Activated naive CD8-positive, alpha-beta T cell treated with anti-CD3 and anti-CD28 coated beads, Interleukin-2, amount 10 ng/mL, durations not matched to agents 7 days and 5 days (primary cell): ENCODE results near the gene ZNF616. TPM values are rescaled to one million over a fixed set of nuclear protein-coding genes. Genes with fewer than 3 reads are reported as not detected.
A peak's percentile ranks its signal among the peaks of the same experiment; 100 is the strongest.
"Not testable (repeated sequence)": the region's sequence is repeated elsewhere in the genome, so short reads cannot be mapped to it uniquely, and the experiment has no call there.

Source experiments
- ATAC-seq: fragments of 150-1000 bp; cut with Tn5 transposase; one replicate; pipeline ENCODE4 v1.10.0; 2021; ENCODE audit warnings: low read depth, moderate library complexity
- POLR2A ChIA-PET: fragments of 350-600 bp; sonication (Branson Sonifier 250); formaldehyde crosslinking; loops from one replicate; lab custom pipeline; 2021; ENCODE audit warnings: antibody characterized with exemption; lab: Charles Lee
- DNase-seq: peaks from one replicate; pipeline ENCODE4 v3.0.0; 2021
- H3K27ac Mint-ChIP-seq: one replicate; pipeline ENCODE4 v1.8.0; 2022; ENCODE audit warnings: mild to moderate bottlenecking, mixed read lengths
- H3K27me3 Mint-ChIP-seq: one replicate; pipeline ENCODE4 v1.8.0; 2022; ENCODE audit warnings: mild to moderate bottlenecking, moderate library complexity, mixed read lengths
- H3K36me3 Mint-ChIP-seq: one replicate; pipeline ENCODE4 v1.8.0; 2021; ENCODE audit warnings: mild to moderate bottlenecking, mixed read lengths
- H3K4me1 Mint-ChIP-seq: one replicate; pipeline ENCODE4 v1.8.0; 2021; ENCODE audit warnings: mixed read lengths
- H3K4me3 Mint-ChIP-seq: one replicate; pipeline ENCODE4 v1.8.0; 2022; ENCODE audit warnings: mild to moderate bottlenecking, moderate library complexity, mixed read lengths
- H3K9me3 Mint-ChIP-seq: one replicate; pipeline ENCODE4 v1.8.0; 2021; ENCODE audit warnings: mixed read lengths
- total RNA-seq, 2 experiments: library from RNA; stranded (reverse); gene quantifications; one replicate each; pipeline ENCODE4 v1.2.3, GENCODE V29; 2021

ZNF616 gene
- total RNA-seq, 2 experiments from 2014 or later: 12.1 to 13.3 TPM

DNA sequence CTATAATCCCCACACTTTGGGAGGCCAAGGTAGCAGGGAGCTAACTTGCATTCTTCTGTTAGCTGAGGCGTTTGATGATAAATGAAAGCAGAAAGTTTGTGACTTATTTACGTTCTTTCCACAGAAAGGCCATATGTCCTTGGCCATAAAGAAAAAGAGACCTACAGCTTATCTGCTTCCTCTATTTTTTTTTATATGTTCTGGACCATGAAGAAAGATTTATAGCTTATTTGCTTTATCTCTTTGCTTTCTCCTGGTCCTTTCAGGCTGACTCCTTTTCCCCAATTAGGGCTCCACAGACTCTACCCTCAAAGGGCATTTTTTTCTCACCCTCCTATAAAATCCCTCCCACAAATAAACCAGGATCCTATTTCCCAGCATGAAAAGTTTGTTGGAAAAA lies 1.5 kb upstream of the ZNF616 start:
- H3K9me3 Mint-ChIP-seq: peaks cover 24% of the 10 kb centered on the region
- peaks cover 27% of the 10 kb centered on the region for H3K36me3 Mint-ChIP-seq
- H3K27ac Mint-ChIP-seq: no peak overlapping the region
- POLR2A ChIA-PET: interaction anchor here (1.9 kb wide), 1 partner anchor 29 kb away, joined by 5 read pairs; no protein-coding TSS in a partner anchor
- peaks cover 16% of the 10 kb centered on the region for H3K4me1 Mint-ChIP-seq
- DNase-seq: no peak
- no peak for ATAC-seq
- H3K27me3 Mint-ChIP-seq: no peaks in the 10 kb centered on the region
- no peak overlapping the region for H3K4me3 Mint-ChIP-seq

GRCh38 chr19:52140032-52140710 lies 433 bp upstream of the ZNF616 start:
- H3K36me3 Mint-ChIP-seq: peaks cover 30% of the 10 kb centered on the region
- peak overlapping the region; percentile 38 for H3K27ac Mint-ChIP-seq
- peaks cover 25% of the 10 kb centered on the region for H3K9me3 Mint-ChIP-seq
- no peaks in the 10 kb centered on the region for H3K27me3 Mint-ChIP-seq
- peaks cover 16% of the 10 kb centered on the region for H3K4me1 Mint-ChIP-seq
- ATAC-seq (peak; percentile 91), DNase-seq (no peak)
- peak overlapping the region; percentile 91 for H3K4me3 Mint-ChIP-seq
- POLR2A ChIA-PET: interaction anchor here (1.9 to 2.5 kb wide), 2 partner anchors 30 to 49 kb away, joined by 5 to 20 read pairs; partner anchors contain the start of gene PPP2R1A

DNA sequence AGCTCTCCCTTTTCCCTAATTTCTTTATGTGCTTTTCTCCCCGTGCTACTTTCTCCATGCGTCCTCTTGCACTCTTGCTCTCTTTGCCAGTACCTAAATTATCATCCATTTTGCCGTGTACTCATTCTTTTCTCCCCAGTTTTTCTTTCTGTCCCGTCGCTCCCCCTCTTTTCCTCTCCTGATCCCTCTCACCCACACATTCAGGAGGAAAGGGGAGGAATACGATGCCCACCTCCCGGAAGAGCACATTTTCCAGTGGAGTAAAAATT lies 821 bp downstream of the ZNF616 start:
- no peaks in the 10 kb centered on the region for H3K27me3 Mint-ChIP-seq
- ATAC-seq (no peak), DNase-seq (no peak)
- H3K4me1 Mint-ChIP-seq: peaks cover 16% of the 10 kb centered on the region
- POLR2A ChIA-PET: interaction anchor here (2.5 kb wide), 1 partner anchor 51 kb away, joined by 20 read pairs; the partner anchor contains the start of gene PPP2R1A
- H3K4me3 Mint-ChIP-seq: peak overlapping the region; percentile 91
- peaks cover 39% of the 10 kb centered on the region for H3K36me3 Mint-ChIP-seq
- peak overlapping the region; percentile 88 for H3K27ac Mint-ChIP-seq
- peaks cover 32% of the 10 kb centered on the region for H3K9me3 Mint-ChIP-seq

DNA sequence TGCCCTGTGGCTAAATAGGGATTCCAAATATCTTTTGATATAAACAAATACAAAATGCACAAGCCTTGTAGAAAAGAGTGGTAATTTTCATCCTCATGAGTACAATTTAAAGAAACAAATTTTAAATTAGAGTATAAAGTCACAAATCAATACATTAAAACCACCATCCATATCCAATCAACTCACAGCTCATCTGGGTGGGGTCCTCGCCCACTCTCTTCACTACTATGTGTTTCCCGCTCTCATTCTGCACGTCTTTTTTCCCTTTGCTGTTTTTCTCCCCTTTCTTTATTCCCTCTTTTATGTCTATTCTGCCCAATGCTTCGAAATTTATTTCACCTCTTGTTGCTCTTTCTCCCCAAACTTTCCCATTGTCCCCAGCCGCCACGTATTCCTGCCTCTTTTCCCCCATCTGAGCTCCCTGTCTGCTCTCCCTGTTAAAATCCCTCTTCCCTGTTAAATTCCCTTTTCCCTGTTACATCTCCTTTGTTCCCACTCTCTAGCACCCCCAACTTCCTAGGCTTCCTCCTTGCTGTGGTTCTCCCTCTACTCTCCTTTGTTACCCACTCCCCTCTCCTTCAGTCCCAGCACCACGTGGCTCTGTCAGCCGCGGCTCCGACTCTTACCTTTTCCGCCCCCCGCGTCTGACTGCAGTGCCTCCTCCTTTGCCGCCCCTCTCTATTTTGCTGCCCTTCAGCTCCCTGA lies 1.3 kb downstream of the ZNF616 start:
- Mint-ChIP-seq H3K27me3 (no peaks in the 10 kb centered on the region), H3K4me3 (peak overlapping the region; percentile 91), H3K9me3 (peaks cover 34% of the 10 kb centered on the region), H3K27ac (peak overlapping the region; percentile 88), H3K36me3 (peaks cover 43% of the 10 kb centered on the region), H3K4me1 (peaks cover 16% of the 10 kb centered on the region)
- POLR2A ChIA-PET: interaction anchor here (2.5 kb wide), 1 partner anchor 51 kb away, joined by 20 read pairs; the partner anchor contains the start of gene PPP2R1A
- DNase-seq: no peak
- no peak for ATAC-seq

- DNase-seq (no peak), ATAC-seq (no peak)
- H3K4me3 Mint-ChIP-seq: no peak overlapping the region
- POLR2A ChIA-PET: no interaction called here
- no peaks in the 10 kb centered on the region for H3K4me1 Mint-ChIP-seq
- H3K36me3 Mint-ChIP-seq: peaks cover 90% of the 10 kb centered on the region
- H3K27me3 Mint-ChIP-seq: no peaks in the 10 kb centered on the region
- H3K9me3 Mint-ChIP-seq: peaks cover 50% of the 10 kb centered on the region
- no peak overlapping the region for H3K27ac Mint-ChIP-seq
Observed at GRCh38 chr19:52120286-52120685, 19.5 kb downstream of the ZNF616 start.

- no peak overlapping the region for H3K4me3 Mint-ChIP-seq
- H3K4me1 Mint-ChIP-seq: no peaks in the 10 kb centered on the region
- ATAC-seq (no peak), DNase-seq (no peak)
- POLR2A ChIA-PET: interaction anchor here (0.5 kb wide), 1 partner anchor 618 kb away, joined by 5 read pairs; no protein-coding TSS in a partner anchor
- no peaks in the 10 kb centered on the region for H3K27me3 Mint-ChIP-seq
- H3K36me3 Mint-ChIP-seq: peaks cover 58% of the 10 kb centered on the region
- no peak overlapping the region for H3K27ac Mint-ChIP-seq
- peaks cover 58% of the 10 kb centered on the region for H3K9me3 Mint-ChIP-seq
Observed at GRCh38 chr19:52115526-52116053, 24.1 kb downstream of the ZNF616 start.

DNA sequence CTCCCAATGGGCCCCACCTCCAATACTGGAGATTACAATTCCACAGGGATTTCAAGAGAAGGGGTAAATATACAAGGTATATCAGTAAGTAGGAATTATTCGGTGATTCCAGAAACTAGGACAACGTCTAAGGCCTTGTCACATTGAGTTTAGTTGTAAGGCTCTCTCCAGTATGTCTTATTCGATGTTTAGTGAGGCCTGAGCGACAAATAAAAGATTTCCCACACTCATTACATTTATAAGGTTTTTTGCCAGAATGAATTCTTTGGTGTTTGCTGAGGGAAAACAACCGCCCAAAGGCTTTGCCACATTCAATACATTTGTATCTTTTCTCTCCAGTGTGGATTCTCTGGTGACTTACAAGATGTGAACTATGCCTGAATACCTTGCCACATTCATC lies 25.0 kb downstream of the ZNF616 start:
- H3K27me3 Mint-ChIP-seq: no peaks in the 10 kb centered on the region
- no peak overlapping the region for H3K27ac Mint-ChIP-seq
- POLR2A ChIA-PET: interaction anchor here (0.5 kb wide), 1 partner anchor 619 kb away, joined by 5 read pairs; no protein-coding TSS in a partner anchor
- no peaks in the 10 kb centered on the region for H3K4me1 Mint-ChIP-seq
- peaks cover 49% of the 10 kb centered on the region for H3K36me3 Mint-ChIP-seq
- no peak overlapping the region for H3K4me3 Mint-ChIP-seq
- no peak for DNase-seq
- peaks cover 53% of the 10 kb centered on the region for H3K9me3 Mint-ChIP-seq
- ATAC-seq: no peak

DNA sequence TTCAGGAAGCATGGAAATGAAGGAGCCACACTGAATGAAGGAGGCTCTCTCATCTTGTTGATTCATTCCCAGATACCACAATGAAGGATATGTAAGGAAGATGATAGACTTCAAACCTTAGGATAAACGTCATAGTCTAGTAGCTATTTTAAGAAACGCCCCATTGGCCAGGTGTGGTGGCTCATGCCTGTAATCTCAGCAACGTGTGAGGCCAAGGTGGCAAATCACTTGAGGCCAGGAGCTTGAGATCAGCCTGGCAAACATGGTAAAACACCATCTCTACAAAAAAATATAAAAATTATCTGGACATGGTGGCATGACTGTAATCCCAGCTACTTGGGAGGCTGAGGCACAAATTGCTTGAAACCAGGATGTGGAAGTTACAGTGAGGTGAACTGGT lies 27.1 kb downstream of the ZNF616 start:
- Mint-ChIP-seq H3K27ac (no peak overlapping the region), H3K36me3 (peaks cover 28% of the 10 kb centered on the region), H3K4me3 (no peak overlapping the region), H3K4me1 (no peaks in the 10 kb centered on the region), H3K9me3 (peaks cover 46% of the 10 kb centered on the region), H3K27me3 (no peaks in the 10 kb centered on the region)
- POLR2A ChIA-PET: no interaction called here
- ATAC-seq (no peak), DNase-seq (no peak)

DNA sequence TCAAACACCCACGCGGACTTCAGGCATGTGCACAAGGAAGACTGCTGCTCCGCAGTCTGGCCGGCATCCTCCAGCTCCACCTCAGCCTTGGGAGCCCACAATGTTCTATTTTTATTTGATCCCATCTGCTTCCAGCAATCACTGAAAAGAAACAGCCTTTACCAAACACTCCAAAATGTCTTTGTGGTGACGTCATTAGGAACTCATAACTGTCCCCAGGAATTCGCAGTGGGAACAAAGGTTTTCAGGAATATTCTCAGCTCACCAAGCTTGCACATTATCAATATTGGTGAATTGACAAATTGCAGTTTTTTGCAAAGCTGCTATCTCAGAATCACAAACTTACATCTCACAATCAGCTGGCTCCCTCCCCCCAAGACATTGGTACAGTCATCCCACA lies 29.0 kb downstream of the ZNF616 start:
- POLR2A ChIA-PET: no interaction called here
- peaks cover 42% of the 10 kb centered on the region for H3K9me3 Mint-ChIP-seq
- no peak for ATAC-seq

GRCh38 chr19:52102782-52103181 lies 37.0 kb downstream of the ZNF616 start:
- no peaks in the 10 kb centered on the region for H3K4me1 Mint-ChIP-seq
- H3K9me3 Mint-ChIP-seq: peaks cover 29% of the 10 kb centered on the region
- POLR2A ChIA-PET: interaction anchor here (0.7 kb wide), 1 partner anchor 535 kb away, joined by 3 read pairs; no protein-coding TSS in a partner anchor
- H3K27ac Mint-ChIP-seq: no peak overlapping the region
- ATAC-seq (no peak), DNase-seq (no peak)
- H3K27me3 Mint-ChIP-seq: no peaks in the 10 kb centered on the region
- H3K4me3 Mint-ChIP-seq: no peak overlapping the region
- H3K36me3 Mint-ChIP-seq: peaks cover 7% of the 10 kb centered on the region

More for the DNA sequence above, 29.0 kb downstream of the ZNF616 start:
- H3K4me1 Mint-ChIP-seq: no peaks in the 10 kb centered on the region
- DNase-seq: no peak
- H3K27ac Mint-ChIP-seq: no peak overlapping the region
- peaks cover 18% of the 10 kb centered on the region for H3K36me3 Mint-ChIP-seq
- no peak overlapping the region for H3K4me3 Mint-ChIP-seq
- H3K27me3 Mint-ChIP-seq: no peaks in the 10 kb centered on the region

DNA sequence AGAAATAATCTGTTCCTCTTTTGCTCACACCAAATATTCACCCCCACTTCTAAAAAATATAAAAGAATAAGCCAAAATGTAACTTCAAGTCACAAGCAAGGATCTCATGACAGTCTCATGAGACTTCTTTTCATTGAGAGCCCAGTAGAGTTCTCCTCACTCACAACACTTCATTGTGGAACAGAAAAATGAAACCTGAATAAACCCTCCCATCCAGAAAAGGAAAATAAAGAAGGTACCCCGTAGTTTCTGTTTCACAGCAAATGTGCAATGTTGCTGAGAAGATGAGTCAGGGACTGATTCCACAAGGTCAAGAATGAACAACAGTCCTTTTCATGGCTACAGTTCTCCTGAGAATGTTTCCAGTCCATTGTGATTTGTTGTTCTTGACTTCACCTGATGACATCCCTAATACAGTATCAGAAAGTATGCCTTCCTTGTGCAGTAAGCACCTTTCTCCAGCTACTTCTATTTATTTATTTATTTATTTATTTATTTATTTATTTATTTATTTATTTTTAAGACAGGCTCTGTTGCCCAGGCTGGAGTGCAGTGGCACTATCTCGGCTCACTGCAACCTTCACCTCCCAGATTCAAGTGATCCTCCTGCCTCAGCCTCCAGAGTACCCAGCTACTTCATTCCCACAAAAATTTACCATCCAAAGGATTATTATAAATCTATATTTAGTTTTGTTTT lies 37.7 kb downstream of the ZNF616 start:
- Mint-ChIP-seq H3K36me3 (peaks cover 7% of the 10 kb centered on the region), H3K27me3 (no peaks in the 10 kb centered on the region), H3K4me3 (no peak overlapping the region), H3K9me3 (peaks cover 22% of the 10 kb centered on the region), H3K4me1 (no peaks in the 10 kb centered on the region), H3K27ac (no peak overlapping the region)
- POLR2A ChIA-PET: interaction anchor here (0.7 kb wide), 1 partner anchor 535 kb away, joined by 3 read pairs; no protein-coding TSS in a partner anchor
- DNase-seq (no peak), ATAC-seq (no peak)

- peaks cover 6% of the 10 kb centered on the region for H3K4me1 Mint-ChIP-seq
- H3K36me3 Mint-ChIP-seq: peaks cover 12% of the 10 kb centered on the region
- POLR2A ChIA-PET: no interaction called here
- ATAC-seq: no peak
- no peaks in the 10 kb centered on the region for H3K27me3 Mint-ChIP-seq
- no peak for DNase-seq
- no peak overlapping the region for H3K4me3 Mint-ChIP-seq
- H3K9me3 Mint-ChIP-seq: peaks cover 22% of the 10 kb centered on the region
- H3K27ac Mint-ChIP-seq: no peak overlapping the region
Observed at GRCh38 chr19:52099497-52100138, 40.1 kb downstream of the ZNF616 start.

DNA sequence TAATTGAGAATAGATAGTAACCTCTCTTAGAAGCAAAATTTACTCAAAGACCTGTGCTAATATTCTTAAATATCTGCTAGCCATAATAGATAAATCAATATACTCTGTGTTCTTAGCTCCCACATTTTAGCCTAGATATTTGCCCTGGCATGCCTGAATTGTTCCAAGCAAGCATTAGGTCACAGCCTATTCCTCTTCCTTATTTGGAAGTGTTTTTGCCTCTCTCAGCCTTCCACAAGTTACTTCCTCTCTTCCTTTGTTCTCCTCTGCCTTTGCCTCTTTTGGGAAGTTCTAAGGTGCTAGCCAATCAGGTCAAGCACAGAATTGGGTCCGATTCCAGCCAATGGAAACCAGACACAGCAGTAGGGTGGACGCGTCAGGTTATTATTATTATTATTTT lies 43.3 kb downstream of the ZNF616 start:
- peak overlapping the region; percentile 90 for H3K4me3 Mint-ChIP-seq
- POLR2A ChIA-PET: not testable (repeated sequence)

More for the DNA sequence above, 43.3 kb downstream of the ZNF616 start:
- H3K4me1 Mint-ChIP-seq: peaks cover 22% of the 10 kb centered on the region
- H3K27me3 Mint-ChIP-seq, H3K27ac Mint-ChIP-seq, ATAC-seq, DNase-seq: not testable (repeated sequence)
- peaks cover 24% of the 10 kb centered on the region for H3K9me3 Mint-ChIP-seq
- H3K36me3 Mint-ChIP-seq: peaks cover 42% of the 10 kb centered on the region
